ENCODE measurements around the gene PLEKHN1.

Gene PLEKHN1

DNA sequence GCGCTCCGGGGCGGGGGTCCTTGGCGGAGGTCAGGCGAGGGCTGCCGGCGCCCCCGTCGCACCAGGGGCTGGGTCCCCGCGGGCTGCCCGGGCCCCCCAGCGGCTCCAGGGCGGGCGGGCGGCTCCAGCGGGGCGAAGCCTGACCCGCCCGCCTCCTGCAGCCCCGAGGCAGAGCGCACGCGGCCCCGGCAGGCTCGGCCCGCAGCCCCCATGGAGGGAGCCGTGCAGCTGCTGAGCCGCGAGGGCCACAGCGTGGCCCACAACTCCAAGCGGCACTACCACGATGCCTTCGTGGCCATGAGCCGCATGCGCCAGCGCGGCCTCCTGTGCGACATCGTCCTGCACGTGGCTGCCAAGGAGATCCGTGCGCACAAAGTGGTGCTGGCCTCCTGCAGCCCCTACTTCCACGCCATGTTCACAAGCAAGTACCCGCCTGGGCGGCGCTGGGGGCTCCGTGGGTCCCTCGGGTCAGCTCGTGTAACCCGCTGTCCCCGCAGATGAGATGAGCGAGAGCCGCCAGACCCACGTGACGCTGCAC is 5.1 kb upstream of the PLEKHN1 start:
- no peak for DNase-seq

GRCh38 chr1:962381-963300 is 3.6 kb upstream of the PLEKHN1 start:
- DNase-seq, result no peak

DNA sequence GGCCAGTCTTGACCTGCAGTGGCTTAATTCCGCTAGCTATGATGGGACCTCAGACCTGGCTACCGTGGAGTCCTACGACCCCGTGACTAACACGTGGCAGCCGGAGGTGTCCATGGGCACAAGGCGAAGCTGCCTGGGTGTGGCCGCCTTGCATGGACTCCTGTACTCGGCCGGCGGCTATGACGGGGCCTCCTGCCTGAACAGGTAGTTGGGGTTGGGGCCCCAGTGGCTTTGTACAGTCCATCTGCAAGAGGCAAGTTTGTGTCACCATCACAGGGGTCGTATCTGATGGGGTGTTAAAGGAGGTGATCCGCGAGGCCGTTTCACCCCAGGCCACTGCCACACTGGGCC is 3.0 kb upstream of the PLEKHN1 start:
- no peak for DNase-seq

DNA sequence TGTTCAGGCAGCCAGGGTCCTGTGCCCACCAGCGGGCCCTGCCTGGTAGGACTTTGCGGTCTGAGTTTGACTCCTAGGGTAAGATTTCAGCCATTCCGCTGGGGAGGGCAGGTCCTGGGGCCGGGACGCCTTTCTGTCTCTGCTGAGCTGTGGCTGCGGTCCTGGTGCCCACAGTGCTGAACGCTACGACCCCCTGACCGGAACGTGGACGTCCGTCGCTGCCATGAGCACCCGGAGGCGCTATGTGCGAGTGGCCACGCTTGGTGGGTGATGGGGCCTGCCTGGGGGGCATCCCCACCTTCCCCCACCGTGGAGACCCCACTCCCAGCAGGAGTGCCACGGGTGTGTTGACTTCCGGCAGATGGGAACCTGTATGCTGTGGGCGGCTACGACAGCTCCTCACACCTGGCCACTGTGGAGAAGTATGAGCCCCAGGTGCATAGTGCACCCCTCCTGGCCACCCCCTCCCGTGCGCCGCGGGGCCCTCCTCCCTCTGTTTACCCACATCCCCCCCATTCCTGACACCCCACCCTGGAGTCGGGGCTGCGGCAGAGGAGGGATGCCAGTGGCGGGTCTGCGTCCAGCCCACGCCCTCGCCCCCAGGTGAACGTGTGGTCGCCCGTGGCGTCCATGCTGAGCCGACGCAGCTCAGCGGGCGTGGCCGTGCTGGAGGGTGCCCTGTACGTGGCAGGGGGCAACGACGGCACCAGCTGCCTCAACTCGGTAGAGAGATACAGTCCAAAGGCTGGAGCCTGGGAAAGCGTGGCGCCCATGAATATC is 2.3 kb upstream of the PLEKHN1 start:
- no peak for DNase-seq

- no peak for DNase-seq
These were observed 1.4 kb upstream of the PLEKHN1 start for GRCh38 chr1:964691-965525.

DNA sequence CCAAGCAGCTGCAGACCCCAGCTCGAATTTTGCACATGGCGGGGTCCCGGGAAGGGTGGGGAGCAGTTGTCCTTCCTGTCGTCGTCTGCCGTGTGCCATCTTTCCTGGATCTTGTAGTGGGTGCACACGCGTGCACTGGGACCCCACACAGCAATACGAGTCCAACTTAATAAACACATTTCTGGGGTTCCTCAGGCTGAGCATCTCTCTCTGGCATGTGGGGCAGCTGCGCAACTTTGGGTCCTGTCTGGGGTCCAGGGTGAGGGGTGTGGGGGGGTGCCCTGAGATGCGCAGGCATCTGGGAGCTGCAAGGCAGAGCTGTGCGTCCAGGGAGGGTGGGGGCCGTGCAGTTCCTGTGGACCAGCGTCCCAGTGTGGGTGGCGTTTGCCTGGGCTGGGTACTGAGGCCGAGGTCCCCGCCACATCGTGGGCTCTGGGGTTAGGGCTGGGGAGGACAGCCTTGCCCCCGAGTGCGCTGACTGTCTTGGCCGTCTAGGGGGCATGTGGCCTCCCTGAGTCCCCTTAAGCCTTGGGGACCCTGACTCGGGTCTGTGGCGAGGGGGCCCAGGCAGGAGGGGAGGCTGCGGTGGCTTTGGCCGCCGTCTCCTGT is 652 bp upstream of the PLEKHN1 start:
- DNase-seq, result no peak

GRCh38 chr1:966704-967300 is 520 bp downstream of the PLEKHN1 start:
- peak; percentile 89 for DNase-seq

DNA sequence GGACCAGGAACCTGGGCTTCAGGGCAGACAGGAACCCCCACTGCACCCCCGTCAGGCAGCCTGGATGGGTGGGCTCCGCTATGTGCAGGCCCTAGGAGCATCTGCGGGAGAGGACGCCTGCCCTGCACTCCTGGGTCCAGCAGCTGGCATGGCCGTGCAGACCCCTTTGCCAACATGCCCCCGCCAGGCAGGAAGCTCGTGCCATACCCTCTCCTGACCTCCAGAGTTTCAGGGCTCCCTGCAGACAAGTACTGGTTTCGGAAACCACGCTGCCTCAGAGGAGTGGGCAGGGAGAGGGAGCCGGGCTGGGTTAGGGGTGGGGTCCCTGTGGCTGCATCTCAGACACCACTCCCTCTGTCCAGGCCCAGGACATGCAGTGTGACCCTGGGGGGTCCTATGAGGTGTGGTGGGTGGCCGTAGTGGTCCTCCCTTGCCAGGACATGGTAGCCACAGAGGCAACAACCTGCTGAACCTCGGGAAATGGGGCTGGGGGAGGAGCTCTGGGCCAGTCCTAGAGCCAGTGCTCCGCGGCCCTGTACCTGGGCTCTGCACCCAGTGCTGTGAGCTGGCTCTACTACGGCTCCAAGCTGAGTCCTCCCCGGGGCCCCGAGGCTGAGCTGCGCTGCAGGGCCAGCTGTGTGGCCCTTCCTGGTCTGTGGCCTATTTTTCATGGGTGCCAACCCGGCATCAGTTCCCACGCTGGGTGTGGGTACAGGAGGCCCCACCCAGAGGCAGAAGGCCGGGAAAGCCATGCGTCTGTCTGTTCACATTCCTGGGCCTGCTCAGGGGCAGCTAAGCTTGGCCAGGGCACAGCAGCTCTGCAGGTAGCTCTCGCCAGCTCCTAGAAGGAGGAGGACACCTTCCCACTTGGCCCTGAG is 1.4 kb downstream of the PLEKHN1 start:
- DNase-seq, result no peak

- no peak for DNase-seq
These were observed 3.1 kb downstream of the PLEKHN1 start for GRCh38 chr1:969260-969855.

DNA sequence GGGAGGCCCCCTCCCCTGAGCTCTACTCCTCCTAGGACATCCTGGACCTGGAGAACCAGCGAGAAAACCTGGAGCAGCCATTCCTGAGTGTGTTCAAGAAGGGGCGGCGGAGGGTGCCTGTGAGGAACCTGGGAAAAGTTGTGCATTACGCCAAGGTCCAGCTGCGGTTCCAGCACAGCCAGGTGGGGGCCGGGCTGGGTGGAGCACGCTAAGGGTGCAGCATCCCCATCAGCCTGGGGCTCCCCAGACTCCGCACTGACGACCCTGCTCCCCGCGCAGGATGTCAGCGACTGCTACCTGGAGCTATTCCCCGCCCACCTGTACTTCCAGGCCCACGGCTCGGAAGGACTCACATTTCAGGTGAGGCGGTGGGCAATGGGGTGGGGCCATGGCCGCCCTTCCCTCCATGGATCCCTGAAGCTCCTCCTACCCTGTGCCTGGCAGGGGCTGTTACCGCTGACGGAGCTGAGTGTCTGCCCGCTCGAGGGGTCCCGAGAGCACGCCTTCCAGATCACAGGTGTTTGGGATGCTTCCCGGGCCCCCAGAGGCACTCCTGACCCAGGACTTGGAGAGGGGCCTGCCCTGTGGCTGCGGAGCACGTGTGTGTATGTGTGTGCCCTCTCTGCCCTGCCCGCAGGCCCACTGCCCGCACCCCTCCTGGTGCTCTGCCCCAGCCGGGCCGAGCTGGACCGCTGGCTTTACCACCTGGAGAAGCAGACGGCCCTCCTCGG is 4.1 kb downstream of the PLEKHN1 start:
- no peak for DNase-seq

DNA sequence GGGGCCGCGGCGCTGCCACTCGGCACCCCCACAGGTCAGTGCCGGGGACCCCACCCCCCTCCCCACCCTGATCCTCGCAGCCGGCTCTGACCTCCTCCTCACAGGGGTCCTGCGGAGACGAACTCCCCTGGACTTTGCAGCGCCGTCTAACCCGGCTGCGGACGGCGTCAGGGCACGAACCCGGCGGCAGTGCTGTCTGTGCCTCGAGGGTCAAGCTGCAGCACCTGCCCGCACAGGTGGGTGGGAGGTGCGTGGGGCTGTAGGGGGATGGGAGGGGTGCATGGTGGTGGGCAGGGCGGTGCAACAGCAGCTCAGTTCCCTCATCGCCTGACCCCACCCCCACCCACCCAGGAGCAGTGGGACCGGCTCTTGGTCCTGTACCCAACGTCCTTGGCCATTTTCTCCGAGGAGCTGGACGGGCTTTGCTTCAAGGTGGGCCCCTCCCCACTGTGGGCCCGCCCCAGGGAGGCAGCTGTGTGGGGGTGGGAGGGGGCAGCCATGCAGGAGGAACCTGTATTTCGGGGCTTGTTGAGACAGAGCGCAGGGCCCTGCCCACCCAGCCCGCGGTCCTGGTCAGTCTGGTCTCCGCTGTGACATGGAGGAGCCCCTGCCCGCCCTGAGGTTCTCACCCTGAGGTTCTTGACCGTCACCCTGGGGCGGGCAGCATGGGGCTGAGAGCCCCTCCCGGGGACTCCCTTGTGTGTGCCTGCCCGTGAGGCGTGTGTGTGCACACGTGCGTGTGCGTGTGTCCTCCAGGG is 4.9 kb downstream of the PLEKHN1 start:
- DNase-seq, result no peak

DNA sequence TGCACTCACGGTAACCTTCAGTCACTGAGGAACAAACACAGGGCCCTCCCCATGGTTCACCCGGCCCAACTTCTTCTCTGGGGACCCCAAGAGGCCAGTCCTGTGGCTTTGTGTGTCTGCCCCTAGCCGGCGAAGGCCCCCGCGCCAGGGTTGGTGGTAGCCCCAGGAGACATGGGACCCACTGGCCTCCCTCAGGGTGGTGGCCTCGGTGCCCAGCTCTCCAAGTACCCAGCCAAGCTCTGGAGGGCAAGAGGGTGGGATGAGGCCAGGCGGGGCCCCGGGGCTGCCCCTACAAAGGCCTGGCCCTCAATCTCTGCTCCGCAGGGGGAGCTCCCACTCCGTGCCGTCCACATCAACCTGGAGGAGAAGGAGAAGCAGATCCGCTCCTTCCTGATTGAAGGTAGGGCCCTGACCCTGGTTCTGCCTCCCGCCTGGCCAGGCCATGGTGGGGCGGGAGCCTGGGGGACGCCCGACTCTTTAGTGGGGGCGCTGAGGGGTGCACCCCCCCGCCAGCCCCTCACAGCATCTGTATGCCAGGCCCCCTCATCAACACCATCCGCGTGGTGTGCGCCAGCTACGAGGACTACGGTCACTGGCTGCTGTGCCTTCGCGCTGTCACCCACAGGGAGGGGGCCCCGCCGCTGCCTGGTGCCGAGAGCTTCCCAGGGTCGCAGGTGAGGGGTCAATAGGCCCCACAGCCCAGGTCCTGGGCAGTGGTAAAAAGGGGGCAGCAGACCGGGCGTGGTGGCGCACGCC is 5.6 kb downstream of the PLEKHN1 start:
- no peak for DNase-seq

- DNase-seq, result no peak
These were observed 6.6 kb downstream of the PLEKHN1 start for GRCh38 chr1:972726-973458.

DNA sequence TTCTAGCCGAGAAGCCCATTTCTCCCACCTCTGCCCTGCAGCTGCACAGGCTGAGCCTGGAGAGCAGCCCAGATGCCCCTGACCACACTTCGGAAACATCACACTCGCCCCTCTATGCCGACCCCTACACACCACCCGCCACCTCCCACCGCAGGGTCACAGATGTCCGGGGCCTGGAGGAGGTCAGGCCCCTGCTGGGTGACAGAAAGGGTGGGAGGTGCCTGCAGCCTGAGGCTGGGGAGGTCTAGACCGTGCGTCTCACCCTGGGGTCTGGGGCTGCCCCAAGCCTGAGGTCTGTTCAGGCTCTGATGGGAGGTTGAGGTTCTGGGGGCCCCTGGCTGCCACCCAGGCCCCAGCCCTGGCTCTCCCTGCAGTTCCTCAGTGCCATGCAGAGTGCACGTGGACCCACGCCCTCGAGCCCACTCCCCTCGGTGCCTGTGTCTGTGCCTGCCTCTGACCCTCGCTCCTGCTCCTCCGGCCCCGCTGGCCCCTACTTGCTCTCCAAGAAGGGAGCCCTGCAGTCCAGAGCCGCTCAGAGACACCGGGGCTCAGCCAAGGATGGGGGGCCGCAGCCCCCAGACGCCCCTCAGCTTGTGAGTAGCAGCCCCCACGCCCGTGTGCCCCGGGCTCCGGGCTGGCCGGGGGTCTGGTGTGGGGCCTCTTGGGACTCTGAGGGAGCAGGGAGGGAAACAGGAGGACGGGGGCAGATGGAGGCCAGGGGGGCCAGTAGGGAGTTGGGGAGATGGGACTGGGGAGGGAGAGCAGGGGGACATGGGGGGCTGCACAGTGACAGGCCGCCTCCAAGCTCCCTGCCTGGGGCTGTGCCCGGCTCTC is 7.4 kb downstream of the PLEKHN1 start:
- no peak for DNase-seq

DNA sequence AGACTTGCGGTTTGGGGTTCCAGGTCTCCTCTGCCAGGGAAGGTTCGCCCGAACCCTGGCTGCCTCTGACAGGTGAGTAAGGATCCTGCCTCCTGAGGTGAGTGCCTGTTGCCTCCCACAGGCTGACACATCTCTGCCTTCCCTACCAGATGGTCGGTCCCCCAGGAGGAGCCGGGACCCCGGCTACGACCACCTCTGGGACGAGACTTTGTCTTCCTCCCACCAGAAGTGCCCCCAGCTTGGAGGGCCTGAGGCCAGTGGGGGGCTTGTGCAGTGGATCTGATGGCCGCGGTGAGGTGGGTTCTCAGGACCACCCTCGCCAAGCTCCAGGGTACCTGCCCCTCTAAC is 8.0 kb downstream of the PLEKHN1 start:
- DNase-seq, result no peak

DNA sequence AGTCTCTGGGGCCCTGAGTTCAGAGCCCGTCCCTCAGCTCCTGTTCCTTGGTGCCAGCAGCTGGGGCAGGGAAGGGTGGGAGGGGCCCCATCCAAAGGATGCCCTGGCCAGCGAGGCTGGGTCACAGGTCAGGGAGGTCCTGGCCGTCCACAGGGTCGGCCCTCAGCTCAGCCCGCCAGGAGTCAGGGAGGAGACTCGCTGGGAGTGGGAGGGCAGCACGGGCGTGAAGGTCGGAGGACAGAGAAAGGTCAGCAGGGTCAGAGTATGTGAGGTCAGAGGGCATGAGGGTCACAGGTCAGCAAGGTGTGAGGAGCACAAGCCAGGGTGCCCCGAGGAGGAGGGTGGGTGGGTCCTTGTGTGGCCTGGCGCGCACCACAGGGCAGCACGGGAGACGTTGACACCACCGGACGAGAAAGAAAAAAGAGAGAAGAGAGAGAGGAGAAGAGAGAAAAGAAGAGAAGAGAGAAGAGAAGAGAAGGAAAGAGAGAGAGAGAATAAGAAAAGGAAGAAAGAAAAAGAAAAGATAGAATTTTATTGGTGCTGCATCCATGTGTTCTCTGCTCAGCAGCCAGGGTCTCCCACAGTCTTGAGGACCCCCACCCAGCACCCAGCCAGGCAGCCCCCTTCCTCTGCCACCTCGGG is 8.5 kb downstream of the PLEKHN1 start:
- DNase-seq, result no peak

Data from activated CD8-positive, alpha-beta memory T cell treated with anti-CD3 and anti-CD28 coated beads, Interleukin-2, amount 50 U/mL, for 4 hours (primary cell).